ENCODE data around the gene HSF2BP.

GRCh38 chr21:43692949-43693348, 33.7 kb upstream of the HSF2BP start:
- TF ChIP-seq, protein P1, sequence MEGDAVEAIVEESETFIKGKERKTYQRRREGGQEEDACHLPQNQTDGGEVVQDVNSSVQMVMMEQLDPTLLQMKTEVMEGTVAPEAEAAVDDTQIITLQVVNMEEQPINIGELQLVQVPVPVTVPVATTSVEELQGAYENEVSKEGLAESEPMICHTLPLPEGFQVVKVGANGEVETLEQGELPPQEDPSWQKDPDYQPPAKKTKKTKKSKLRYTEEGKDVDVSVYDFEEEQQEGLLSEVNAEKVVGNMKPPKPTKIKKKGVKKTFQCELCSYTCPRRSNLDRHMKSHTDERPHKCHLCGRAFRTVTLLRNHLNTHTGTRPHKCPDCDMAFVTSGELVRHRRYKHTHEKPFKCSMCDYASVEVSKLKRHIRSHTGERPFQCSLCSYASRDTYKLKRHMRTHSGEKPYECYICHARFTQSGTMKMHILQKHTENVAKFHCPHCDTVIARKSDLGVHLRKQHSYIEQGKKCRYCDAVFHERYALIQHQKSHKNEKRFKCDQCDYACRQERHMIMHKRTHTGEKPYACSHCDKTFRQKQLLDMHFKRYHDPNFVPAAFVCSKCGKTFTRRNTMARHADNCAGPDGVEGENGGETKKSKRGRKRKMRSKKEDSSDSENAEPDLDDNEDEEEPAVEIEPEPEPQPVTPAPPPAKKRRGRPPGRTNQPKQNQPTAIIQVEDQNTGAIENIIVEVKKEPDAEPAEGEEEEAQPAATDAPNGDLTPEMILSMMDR (IDR thresholded peaks at IDR 0.05; ENCODE audit: poor library complexity, severe bottlenecking): no peak
- TF ChIP-seq POLR2AphosphoS5 (IDR thresholded peaks at IDR 0.05) (no peak), REST (IDR thresholded peaks at IDR 0.05; ENCODE audit: borderline replicate concordance) (no peak), SMC3 (conservative IDR thresholded peaks at IDR 0.05; ENCODE audit: poor library complexity) (no peak), MXI1 (conservative IDR thresholded peaks at IDR 0.05; ENCODE audit: poor library complexity, severe bottlenecking) (no peak)
